ENCODE measurements around the gene FBLN5.

- TF ChIP-seq CTCF (IDR thresholded peaks at IDR 0.05) (no peak), POLR2A (IDR thresholded peaks at IDR 0.05) (no peak)
These were observed 50.3 kb downstream of the FBLN5 start for GRCh38 chr14:91897106-91897701.

Data from right lobe of liver (tissue), 4 donors.